SK-N-SH (cell line): ENCODE data around the gene HNRNPUL1. TPM values are rescaled to one million over a fixed set of nuclear protein-coding genes. Genes with fewer than 3 reads are reported as not detected.

ENCODE experiments used
- CTCF ChIA-PET: fragments of 300-600, 350-600 bp; formaldehyde crosslinking; extraction: SDS; loops from one replicate; lab custom pipeline; 2021; lab: Yijun Ruan, JAX
- POLR2A ChIA-PET: fragments of 350-600 bp; sonication (Branson Sonifier 250); formaldehyde crosslinking; extraction: SDS; loops from one replicate; lab custom pipeline; 2020; ENCODE audit warnings: antibody characterized with exemption, inconsistent platforms; lab: Yijun Ruan, JAX
- DNase-seq: peaks from one replicate; pipeline ENCODE4 v3.0.0; 2012
- H2AFZ ChIP-seq: fragments of 200-600 bp; sonication (generic); 2 replicates; pipeline ENCODE4 v1.8.1; 2016; ENCODE audit warnings: antibody characterized with exemption, mild to moderate bottlenecking, low read depth
- H3F3A ChIP-seq: fragments of 200-600 bp; sonication (generic); replicated peaks from 2 replicates; pipeline ENCODE3; 2016; ENCODE audit warnings: antibody characterized with exemption, mild to moderate bottlenecking; ENCODE audit not compliant: insufficient read depth
- H3K27ac ChIP-seq, 2 experiments: fragments of 200-500 bp in 1 of 2; fragments of 200-600 bp in 1 of 2; sonication (Bioruptor generic) in 1 of 2; sonication (generic), shearing (Covaris generic) in 1 of 2; 2 replicates each; pipeline versions ENCODE4 v1.5.1 to v1.6.1; 2014 to 2016; ENCODE audit warnings: low read depth in 2 of 2, inconsistent platforms in 1 of 2, low read length in 1 of 2, mild to moderate bottlenecking in 1 of 2, mixed read lengths in 1 of 2
- H3K27me3 ChIP-seq: fragments of 200-600 bp; sonication (generic), shearing (Covaris generic); 2 replicates; pipeline ENCODE4 v1.6.1; 2016; ENCODE audit warnings: mixed run types; ENCODE audit not compliant: insufficient read depth
- H3K36me3 ChIP-seq, 2 experiments: fragments of 200-500 bp in 1 of 2; fragments of 200-600 bp in 1 of 2; sonication (Bioruptor generic) in 1 of 2; sonication (generic) in 1 of 2; replicated peaks in 1 of 2; 2 replicates each; pipeline versions ENCODE3 to v1.5.1; 2014 to 2016; ENCODE audit warnings: low read length in 1 of 2, mild to moderate bottlenecking in 1 of 2; ENCODE audit not compliant: insufficient read depth in 2 of 2, control insufficient read depth in 1 of 2
- H3K4me1 ChIP-seq, 2 experiments: fragments of 200-500 bp in 1 of 2; fragments of 200-600 bp in 1 of 2; sonication (Bioruptor generic) in 1 of 2; sonication (generic), shearing (Covaris generic) in 1 of 2; 2 replicates each; pipeline versions ENCODE4 v1.5.1 to v1.6.1; 2014 to 2016; ENCODE audit warnings: low read depth in 1 of 2, low read length in 1 of 2, mixed run types in 1 of 2; ENCODE audit not compliant: insufficient read depth in 2 of 2, control insufficient read depth in 1 of 2
- H3K4me2 ChIP-seq: fragments of 200-600 bp; sonication (generic), shearing (Covaris generic); 2 replicates; pipeline ENCODE4 v1.6.1; 2017; ENCODE audit warnings: mixed run types
- H3K4me3 ChIP-seq, 2 experiments: fragments of 200-500 bp in 1 of 2; fragments of 200-600 bp in 1 of 2; sonication (Bioruptor generic) in 1 of 2; sonication (generic), shearing (Covaris generic) in 1 of 2; 2 replicates each; pipeline versions ENCODE4 v1.5.1 to v1.8.1; 2014 to 2016; ENCODE audit warnings: low read depth in 2 of 2, inconsistent platforms in 1 of 2, low read length in 1 of 2, mild to moderate bottlenecking in 1 of 2, mixed read lengths in 1 of 2, moderate library complexity in 1 of 2
- H3K79me2 ChIP-seq: fragments of 200-600 bp; sonication (generic); 2 replicates; pipeline ENCODE4 v1.8.1; 2017; ENCODE audit warnings: mild to moderate bottlenecking; ENCODE audit not compliant: insufficient read depth
- H3K9ac ChIP-seq: fragments of 200-600 bp; sonication (generic); 2 replicates; pipeline ENCODE4 v1.6.1; 2017; ENCODE audit warnings: mixed run types
- H3K9me2 ChIP-seq: fragments of 200-600 bp; sonication (generic); 2 replicates; pipeline ENCODE4 v1.6.1; 2017; ENCODE audit warnings: mixed run types
- H3K9me3 ChIP-seq: fragments of 200-600 bp; sonication (generic); 2 replicates; pipeline ENCODE4 v1.6.1; 2017; ENCODE audit warnings: mixed run types, mild to moderate bottlenecking, moderate library complexity
- H4K20me1 ChIP-seq: fragments of 200-600 bp; sonication (generic); 2 replicates; pipeline ENCODE4 v1.6.1; 2017; ENCODE audit warnings: mild to moderate bottlenecking, mixed run types; ENCODE audit not compliant: insufficient read depth
- CHD2 ChIP-seq: fragments of 150-350 bp; IDR thresholded peaks from 2 replicates; pipeline ENCODE4 v1.6.1; 2018; ENCODE audit warnings: low read length; ENCODE audit not compliant: partially characterized antibody
- ELF1 ChIP-seq: IDR thresholded peaks from 2 replicates; pipeline ENCODE4 v1.4.0; 2012
- EP300 ChIP-seq, 2 experiments: IDR thresholded peaks; 2 replicates each; pipeline versions ENCODE4 v1.4.0 to v1.6.1; 2012; ENCODE audit warnings: borderline replicate concordance in 1 of 2, low read depth in 1 of 2, low read length in 1 of 2
- FOSL2 ChIP-seq: IDR thresholded peaks from 2 replicates; pipeline ENCODE4 v1.4.0; 2012; ENCODE audit warnings: low read depth, mild to moderate bottlenecking, moderate library complexity, borderline replicate concordance
- FOXJ3 ChIP-seq: sonication (generic); formaldehyde crosslinking; IDR thresholded peaks from 2 replicates; pipeline ENCODE4 v1.5.1; 2020; ENCODE audit warnings: mild to moderate bottlenecking, missing genetic modification reagents
- GABPA ChIP-seq: IDR thresholded peaks from 2 replicates; pipeline ENCODE4 v1.4.0; 2012; ENCODE audit warnings: low read depth, mild to moderate bottlenecking
- IRF3 ChIP-seq: fragments of 150-350 bp; IDR thresholded peaks from 2 replicates; pipeline ENCODE4 v1.6.1; 2016; ENCODE audit warnings: mild to moderate bottlenecking, low read depth, low read length
- JUND ChIP-seq: IDR thresholded peaks from 2 replicates; pipeline ENCODE4 v1.4.0; 2012
- MXI1 ChIP-seq: IDR thresholded peaks from 2 replicates; pipeline ENCODE4 v1.6.1; 2012; ENCODE audit warnings: mild to moderate bottlenecking, low read depth, low read length, improper control_type of control experiment
- NRF1 ChIP-seq: IDR thresholded peaks from 2 replicates; pipeline ENCODE4 v1.6.1; 2012; ENCODE audit warnings: low read depth, mild to moderate bottlenecking, low read length
- POLR2AphosphoS5 ChIP-seq: IDR thresholded peaks from 2 replicates; pipeline ENCODE4 v1.6.1; 2012; ENCODE audit warnings: low read depth, low read length
- RAD21 ChIP-seq: IDR thresholded peaks from 2 replicates; pipeline ENCODE4 v1.6.1; 2012; ENCODE audit warnings: mild to moderate bottlenecking, low read length
- RCOR1 ChIP-seq: fragments of 150-350 bp; IDR thresholded peaks from 2 replicates; pipeline ENCODE4 v1.6.1; 2017; ENCODE audit warnings: antibody characterized with exemption, low read length
- REST ChIP-seq: IDR thresholded peaks from 2 replicates; pipeline ENCODE4 v1.6.1; 2012; ENCODE audit warnings: mild to moderate bottlenecking, low read depth, low read length, moderate library complexity
- RXRA ChIP-seq: IDR thresholded peaks from 2 replicates; pipeline ENCODE4 v1.4.0; 2012; ENCODE audit warnings: low read depth, mild to moderate bottlenecking, borderline replicate concordance
- SMC3 ChIP-seq: IDR thresholded peaks from 2 replicates; pipeline ENCODE4 v1.6.1; 2012; ENCODE audit warnings: low read depth, low read length, improper control_type of control experiment
- TAF1 ChIP-seq: IDR thresholded peaks from 2 replicates; pipeline ENCODE4 v1.6.1; 2012; ENCODE audit warnings: low read depth, mild to moderate bottlenecking, low read length, moderate library complexity, borderline replicate concordance
- TCF12 ChIP-seq: IDR thresholded peaks from 2 replicates; pipeline ENCODE4 v1.4.0; 2012
- TEAD4 ChIP-seq: IDR thresholded peaks from 2 replicates; pipeline ENCODE4 v1.4.0; 2012; ENCODE audit warnings: mild to moderate bottlenecking, borderline replicate concordance; ENCODE audit not compliant: insufficient read depth
- USF1 ChIP-seq: IDR thresholded peaks from 2 replicates; pipeline ENCODE4 v1.4.0; 2012; ENCODE audit warnings: low read depth, borderline replicate concordance
- USF2 ChIP-seq: fragments of 150-350 bp; IDR thresholded peaks from 2 replicates; pipeline ENCODE4 v1.6.1; 2017; ENCODE audit warnings: antibody characterized with exemption, low read length, low read depth, borderline replicate concordance
- YY1 ChIP-seq: IDR thresholded peaks from 2 replicates; pipeline ENCODE4 v1.4.0; 2012; ENCODE audit warnings: low read depth, mild to moderate bottlenecking
- WGBS: methylation state at CpG from one replicate; pipeline ENCODE4 v1.1.6; 2017; ENCODE audit warnings: low lambda C conversion rate; 5-methylcytosine and 5-hydroxymethylcytosine counted together
- polyA plus RNA-seq, 3 experiments: library from polyadenylated mRNA; depleted of rRNA; stranded (reverse); fragments of >200 nt; gene quantifications; 2 replicates each; pipeline ENCODE4 v1.2.3, GENCODE V29; 2012
- TF ChIP-seq, protein P1 (sequence below): fragments of 200-600 bp; sonication (generic); IDR thresholded peaks from 2 replicates; pipeline ENCODE4 v1.6.1; 2017; ENCODE audit warnings: antibody characterized with exemption, mild to moderate bottlenecking, moderate library complexity
- TF ChIP-seq, protein P2 (sequence below): IDR thresholded peaks from 2 replicates; pipeline ENCODE4 v1.4.0; 2012; ENCODE audit warnings: low read depth

HNRNPUL1 gene
- polyA plus RNA-seq (2012; rRNA removed): 34.2 and 41.5 TPM in 2 replicates
- 32.5 and 33.9 TPM in 2 replicates for polyA plus RNA-seq (2012; cell fraction: cytosol; rRNA removed)
- polyA plus RNA-seq (2012; cell fraction: nucleus; rRNA removed): 35.8 and 43.2 TPM in 2 replicates

DNA sequence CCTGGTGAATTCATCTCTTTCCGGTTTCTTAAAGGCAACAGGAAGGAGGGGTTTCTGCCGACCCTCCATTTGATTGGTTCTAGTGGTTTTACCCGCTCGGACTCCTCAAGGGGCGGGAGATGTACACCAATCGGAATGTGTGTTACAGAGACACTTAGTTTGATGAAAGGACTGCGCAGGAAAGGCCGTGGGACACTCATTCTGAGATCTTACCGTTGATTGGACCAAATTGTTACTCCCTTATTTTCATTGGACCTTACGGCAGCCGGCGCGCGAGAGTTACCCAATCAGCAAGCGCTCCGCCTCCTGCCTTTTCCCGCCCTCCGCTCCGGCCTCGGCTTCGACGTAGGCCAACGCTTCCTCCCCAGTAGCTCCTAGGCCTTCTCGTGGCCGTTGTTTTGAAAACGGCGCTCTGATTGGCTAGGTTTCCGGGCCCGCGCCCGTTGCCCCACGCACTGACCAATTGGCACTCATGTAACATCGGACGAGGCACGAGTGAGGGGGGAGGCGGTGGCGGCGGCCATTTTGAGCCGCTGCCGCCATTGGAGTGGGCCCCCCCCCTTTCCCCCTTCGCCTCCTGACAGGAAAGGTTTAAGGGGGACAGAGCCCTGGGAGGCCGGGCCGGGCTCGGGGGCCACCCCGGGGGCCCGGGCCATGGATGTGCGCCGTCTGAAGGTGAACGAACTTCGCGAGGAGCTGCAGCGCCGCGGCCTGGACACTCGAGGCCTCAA, at the start of gene HNRNPUL1:
Gene HNRNPUL1, plus strand, starts transcription at position 523 of the 731 bp plus-strand sequence. Its CDS starts 132 bp downstream, at position 655.
- Histone ChIP-seq H4K20me1 (peaks cover 20% of the 10 kb centered on the region), H3K4me3 (peak within 1 kb of the TSS; percentile 83 to 86), H3K9me2 (no peaks in the 10 kb centered on the region), H3K79me2 (peaks cover 53% of the 10 kb centered on the region), H3F3A (peaks cover 39% of the 10 kb centered on the region), H3K27ac (peak within 1 kb of the TSS; percentile 95 to 96), H3K27me3 (no peaks in the 10 kb centered on the region), H3K4me2 (peak within 1 kb of the TSS; percentile 92), H3K36me3 (peaks cover 32 to 42% of the 10 kb centered on the region in 2 experiments), H3K9ac (peak within 1 kb of the TSS; percentile 99), H3K9me3 (no peaks in the 10 kb centered on the region), H2AFZ (no peak within 1 kb of the TSS; the same call in 1 of the 2 replicates), H3K4me1 (peaks cover 11 to 12% of the 10 kb centered on the region in 2 experiments; a peak in 2 of 4 replicates)
- peak; percentile 98 for DNase-seq
- POLR2A ChIA-PET: interaction anchor here (0.9 to 2.0 kb wide), 4 partner anchors 10 to 44 kb away, joined by 3 to 6 read pairs (median 5); no protein-coding TSS in a partner anchor
- WGBS: under 1% methylated on average over 30 of the region's 55 CpGs
- CTCF ChIA-PET: interaction anchor here (0.6 to 4.7 kb wide), 11 partner anchors 13 to 843 kb away, joined by 3 to 61 read pairs (median 3); no protein-coding TSS in a partner anchor
- TF ChIP-seq JUND (no peak; the same call in 1 of the 2 replicates), RXRA (no peak), GABPA (peak; percentile 76), YY1 (peak; percentile 100), IRF3 (peak; percentile 77), RCOR1 (no peak), USF2 (no peak), SMC3 (no peak), USF1 (no peak), CHD2 (peak; percentile 83), POLR2AphosphoS5 (no peak; the same call in 1 of the 2 replicates), TAF1 (peak; percentile 80), FOXJ3 (CRISPR knock-in tag) (no peak), ELF1 (peak; percentile 73), MXI1 (no peak), EP300 (IDR thresholded peaks at IDR 0.05; ENCODE audit: borderline replicate concordance in 1 of 2, low read depth in 1 of 2, low read length in 1 of 2) (peak; percentile 15 to 21; a peak in 2 of 4 replicates), TEAD4 (no peak; the same call in 1 of the 2 replicates), FOSL2 (no peak), RAD21 (no peak), TCF12 (no peak), NRF1 (peak; percentile 71), REST (0 out of 2 replicates have a peak, but pooled peaks have one; percentile 40)
- TF ChIP-seq, protein P1, sequence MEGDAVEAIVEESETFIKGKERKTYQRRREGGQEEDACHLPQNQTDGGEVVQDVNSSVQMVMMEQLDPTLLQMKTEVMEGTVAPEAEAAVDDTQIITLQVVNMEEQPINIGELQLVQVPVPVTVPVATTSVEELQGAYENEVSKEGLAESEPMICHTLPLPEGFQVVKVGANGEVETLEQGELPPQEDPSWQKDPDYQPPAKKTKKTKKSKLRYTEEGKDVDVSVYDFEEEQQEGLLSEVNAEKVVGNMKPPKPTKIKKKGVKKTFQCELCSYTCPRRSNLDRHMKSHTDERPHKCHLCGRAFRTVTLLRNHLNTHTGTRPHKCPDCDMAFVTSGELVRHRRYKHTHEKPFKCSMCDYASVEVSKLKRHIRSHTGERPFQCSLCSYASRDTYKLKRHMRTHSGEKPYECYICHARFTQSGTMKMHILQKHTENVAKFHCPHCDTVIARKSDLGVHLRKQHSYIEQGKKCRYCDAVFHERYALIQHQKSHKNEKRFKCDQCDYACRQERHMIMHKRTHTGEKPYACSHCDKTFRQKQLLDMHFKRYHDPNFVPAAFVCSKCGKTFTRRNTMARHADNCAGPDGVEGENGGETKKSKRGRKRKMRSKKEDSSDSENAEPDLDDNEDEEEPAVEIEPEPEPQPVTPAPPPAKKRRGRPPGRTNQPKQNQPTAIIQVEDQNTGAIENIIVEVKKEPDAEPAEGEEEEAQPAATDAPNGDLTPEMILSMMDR: peak; percentile 40
- TF ChIP-seq, protein P2, sequence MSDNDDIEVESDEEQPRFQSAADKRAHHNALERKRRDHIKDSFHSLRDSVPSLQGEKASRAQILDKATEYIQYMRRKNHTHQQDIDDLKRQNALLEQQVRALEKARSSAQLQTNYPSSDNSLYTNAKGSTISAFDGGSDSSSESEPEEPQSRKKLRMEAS: peak; percentile 89
